ENCODE results near the gene CD300H.
"Not testable (repeated sequence)": the region's sequence is repeated elsewhere in the genome, so short reads cannot be mapped to it uniquely, and the experiment has no call there.

Gene CD300H

GRCh38 chr17:74584292-74585060, 17.2 kb upstream of the CD300H start:
- no peak for DNase-seq

GRCh38 chr17:74582633-74583032, 15.3 kb upstream of the CD300H start:
- DNase-seq, result no peak

DNA sequence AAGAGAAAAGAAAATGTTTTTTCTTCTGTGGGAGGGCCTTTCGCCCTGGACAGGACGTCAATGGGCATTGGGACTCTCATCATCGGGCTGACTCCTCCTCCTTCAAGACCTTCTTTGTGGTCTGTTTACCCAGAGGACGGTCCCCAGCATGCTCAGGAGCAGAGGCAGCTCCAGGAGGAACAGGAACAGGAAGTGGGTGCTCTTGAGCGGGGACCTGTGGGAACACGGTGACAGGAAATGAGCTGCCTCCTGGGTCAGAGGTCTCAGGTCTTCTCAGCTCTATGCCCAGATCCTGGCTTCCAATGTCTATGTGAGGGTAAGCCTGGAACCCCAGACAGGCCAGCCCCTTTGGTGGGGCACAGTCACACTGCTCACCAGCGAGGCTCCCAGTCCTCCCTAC, 12.6 kb upstream of the CD300H start:
- no peak for DNase-seq

DNA sequence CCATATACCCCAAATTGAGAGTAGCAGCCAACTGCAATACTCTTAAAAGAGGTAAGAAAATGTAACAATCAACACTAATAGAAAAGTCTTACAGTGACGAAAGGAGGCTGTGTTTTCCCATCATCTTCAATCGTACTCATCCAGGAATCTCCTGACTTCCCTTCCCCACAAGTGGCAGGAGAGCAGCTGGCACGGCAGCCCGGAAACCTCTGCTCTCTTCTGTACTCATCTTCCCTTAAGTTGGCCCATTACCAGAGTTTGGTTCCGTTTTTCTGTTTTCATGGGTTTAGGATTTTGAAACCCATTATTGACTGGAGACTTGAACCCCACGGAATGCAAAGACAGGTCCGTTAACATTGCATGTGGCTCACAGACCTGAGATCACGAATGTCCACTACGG, 11.7 kb upstream of the CD300H start:
- DNase-seq, result no peak

DNA sequence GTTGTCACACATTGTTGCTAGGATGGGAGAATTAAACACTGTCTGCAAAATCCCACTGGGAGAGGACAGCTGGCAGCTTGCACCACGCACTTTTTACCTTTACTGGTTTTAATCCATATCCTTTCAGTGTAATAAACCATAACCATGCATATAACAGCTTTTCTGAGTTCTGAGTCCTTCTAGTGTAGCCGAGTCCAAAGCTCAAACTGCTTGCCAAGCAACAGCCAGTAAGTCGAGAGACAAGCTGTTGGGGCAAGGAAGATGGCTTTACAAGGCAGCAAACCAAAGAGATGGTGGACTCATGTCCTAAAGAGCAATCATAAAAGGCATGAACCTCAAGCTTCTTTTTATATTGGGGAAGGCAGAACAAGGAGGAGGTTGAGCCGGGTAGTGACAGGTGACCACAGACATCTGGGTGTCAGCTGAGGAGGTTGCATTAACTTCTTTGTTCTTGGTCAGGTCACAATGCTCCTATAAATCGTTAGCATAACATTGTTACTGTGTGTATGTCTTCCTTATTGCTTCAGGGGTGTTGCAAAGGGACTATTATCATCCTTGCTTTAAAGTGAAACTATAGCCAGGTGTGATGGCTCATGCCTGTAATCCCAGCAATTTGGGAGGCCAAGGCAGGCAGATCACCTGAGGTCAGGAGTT, 7.3 kb upstream of the CD300H start:
- DNase-seq, result no peak

- DNase-seq, result not testable (repeated sequence)
These were observed 6.3 kb upstream of the CD300H start for GRCh38 chr17:74573635-74574034.

DNA sequence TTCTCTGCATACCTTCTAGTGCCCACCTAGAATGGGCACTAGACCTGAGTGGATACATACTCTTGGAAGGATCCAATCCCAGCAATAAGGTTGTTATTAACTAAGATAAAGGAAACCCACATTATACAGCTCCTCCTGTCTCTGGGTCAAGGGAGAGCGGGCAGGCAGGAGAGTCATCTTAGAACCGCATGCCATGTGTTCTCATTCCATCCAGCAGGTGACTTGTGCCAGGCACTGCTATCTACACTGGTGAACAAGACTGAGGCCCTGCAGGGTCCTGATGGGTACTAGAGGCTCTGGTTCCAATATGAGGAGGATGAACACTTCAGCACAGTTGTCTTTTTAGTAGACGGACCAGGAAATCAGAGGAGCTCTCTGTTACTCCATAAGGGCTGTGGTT, 5.9 kb upstream of the CD300H start:
- no peak for DNase-seq

- DNase-seq, result no peak
These were observed 4.4 kb upstream of the CD300H start for GRCh38 chr17:74571621-74572270.

GRCh38 chr17:74569020-74570003, 2.0 kb upstream of the CD300H start:
- DNase-seq, result no peak

- DNase-seq, result no peak
These were observed 981 bp upstream of the CD300H start for GRCh38 chr17:74568106-74568873.

- no peak for DNase-seq
These were observed 1.1 kb downstream of the CD300H start for GRCh38 chr17:74566132-74566753.

DNA sequence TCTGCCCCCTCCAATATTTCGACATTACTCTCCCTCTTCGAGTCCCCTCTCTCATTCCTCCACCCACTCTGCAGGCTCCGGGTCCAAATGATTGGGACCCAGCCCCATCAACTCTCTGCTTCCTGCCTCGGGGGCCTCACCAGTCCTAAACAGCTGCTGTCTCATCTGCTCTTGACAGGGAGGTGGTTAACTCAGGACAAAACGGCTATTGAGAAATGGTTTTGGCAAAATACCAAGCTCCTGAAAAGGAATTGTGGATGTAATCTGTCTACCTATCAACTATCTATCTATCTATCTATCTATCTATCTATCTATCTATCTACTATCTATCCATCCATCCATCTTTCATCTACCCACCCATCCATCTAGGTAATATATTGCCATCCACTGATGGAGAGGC, 2.2 kb downstream of the CD300H start:
- no peak for DNase-seq

GRCh38 chr17:74563358-74563757, 4.0 kb downstream of the CD300H start:
- no peak for DNase-seq

- DNase-seq, result no peak
These were observed 5.7 kb downstream of the CD300H start for GRCh38 chr17:74561586-74561985.

GRCh38 chr17:74558882-74559519, 8.3 kb downstream of the CD300H start:
- no peak for DNase-seq

- not testable (repeated sequence) for DNase-seq
These were observed 8.9 kb downstream of the CD300H start for GRCh38 chr17:74558402-74558801.

DNA sequence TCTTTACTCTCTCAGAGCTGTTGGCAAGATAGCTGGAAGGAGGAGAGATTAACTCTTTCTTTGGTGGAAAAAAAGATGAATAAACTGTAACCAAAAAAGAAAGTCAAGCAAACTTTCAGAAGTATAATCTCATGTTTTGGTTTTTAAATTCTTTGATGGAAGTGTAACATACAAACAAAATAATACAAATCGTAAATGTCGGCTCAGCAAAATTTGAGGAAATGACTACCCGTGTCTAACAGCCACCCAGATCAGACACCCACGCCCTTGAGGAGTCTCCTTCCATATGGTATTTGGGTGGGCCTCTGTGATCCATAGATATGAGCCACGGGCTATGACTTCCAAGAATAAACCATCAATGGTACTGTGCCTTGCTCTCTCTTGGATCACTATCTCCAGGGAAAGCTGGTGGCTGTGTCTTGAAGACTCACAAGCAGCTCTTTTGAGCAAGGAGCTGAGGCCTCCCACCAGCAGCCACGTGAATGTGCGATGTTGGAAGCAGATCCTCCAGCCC, 11.8 kb downstream of the CD300H start:
- no peak for DNase-seq

- no peak for DNase-seq
These were observed 12.4 kb downstream of the CD300H start for GRCh38 chr17:74554909-74555308.

DNA sequence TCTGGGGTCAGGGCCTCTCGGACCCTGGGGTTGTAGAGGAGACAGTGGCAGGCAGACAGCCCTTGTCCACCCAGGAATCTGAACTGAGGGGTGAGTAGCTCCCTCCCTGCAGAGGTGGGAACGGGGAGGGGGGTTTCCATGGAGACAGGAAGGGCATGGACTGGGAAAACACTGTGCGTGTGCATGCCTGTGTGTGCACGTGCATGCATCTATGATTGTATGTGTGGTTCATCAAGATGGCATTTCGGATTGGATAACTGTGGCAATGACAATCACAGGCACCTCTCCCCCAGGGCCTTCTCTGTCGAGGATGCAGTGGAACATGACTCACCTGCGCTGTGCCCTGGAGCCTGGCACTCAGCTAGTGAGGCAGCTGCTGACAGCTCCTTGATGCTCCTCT, 15.3 kb downstream of the CD300H start:
- no peak for DNase-seq

DNA sequence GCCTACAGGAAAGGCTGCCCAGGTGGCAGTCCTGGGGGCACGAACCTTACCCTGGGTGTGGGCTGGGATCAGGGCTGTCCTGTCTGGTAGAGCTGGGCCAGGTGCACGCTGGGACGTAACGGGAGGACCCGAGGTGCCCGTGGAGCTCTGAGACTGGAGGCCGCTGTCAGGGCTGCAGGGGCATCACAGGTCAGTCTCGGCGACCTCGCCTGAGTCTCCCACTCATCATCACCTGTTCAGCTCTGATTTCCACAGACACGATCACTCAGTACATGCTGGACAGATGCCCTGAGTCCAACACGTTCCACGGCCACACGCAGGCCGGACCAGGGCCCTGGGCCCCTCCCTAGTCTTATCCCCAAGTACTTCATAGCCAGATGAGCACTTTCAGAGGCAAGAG, 16.7 kb downstream of the CD300H start:
- DNase-seq, result no peak

GRCh38 chr17:74549343-74549742, 18.0 kb downstream of the CD300H start:
- DNase-seq, result no peak
